Endothelial cell of umbilical vein (primary cell): Measurements from ENCODE around the gene SQOR. TPM values are rescaled to one million over a fixed set of nuclear protein-coding genes. Genes with fewer than 3 reads are reported as not detected.

Source experiments
- BruUV-seq: library from RNA; stranded (reverse); fragments of 400-500 nt; replicated peaks from 2 replicates; lab custom pipeline; 2021; lab: Mats Ljungman, UMichigan
- CTCF ChIA-PET: fragments of 300-600, 350-600 bp; sonication (Branson Sonifier 250); formaldehyde crosslinking; loops from one replicate; lab custom pipeline; 2021; ENCODE audit warnings: antibody characterized with exemption, inconsistent platforms; lab: Charles Lee
- POLR2A ChIA-PET: fragments of 300-600, 350-600 bp; sonication (Branson Sonifier 250); formaldehyde crosslinking; loops from one replicate; lab custom pipeline; 2021; ENCODE audit warnings: antibody characterized with exemption, inconsistent platforms; lab: Charles Lee
- DNase-seq: peaks from one replicate; pipeline ENCODE4 v3.0.0-alpha.2; 2011; ENCODE audit warnings: low read depth, low spot score
- FAIRE-seq: peaks from 2 replicates; lab custom pipeline; 2011; peaks lifted over from hg19 to GRCh38; lab: Jason Lieb, UNC
- H2AFZ ChIP-seq: 2 replicates; pipeline ENCODE4 v1.6.0; 2012; ENCODE audit warnings: low read depth, low read length, control low read depth, inconsistent platforms
- H3K27ac ChIP-seq: 2 replicates; pipeline ENCODE4 v1.5.1; 2011; ENCODE audit warnings: low read depth, mild to moderate bottlenecking, control low read depth, low read length, moderate library complexity; ENCODE audit not compliant: insufficient read depth
- H3K27me3 ChIP-seq, 2 experiments: 2 replicates each; pipeline versions ENCODE4 v1.6.0 to v1.6.1; 2011; ENCODE audit warnings: low read length in 2 of 2, mixed read lengths in 1 of 2; ENCODE audit not compliant: control insufficient read depth in 2 of 2, insufficient read depth in 2 of 2
- H3K36me3 ChIP-seq, 2 experiments: 2 replicates in 1 of 2; 3 replicates in 1 of 2; pipeline ENCODE4 v1.5.1; 2011; ENCODE audit warnings: low read length in 2 of 2, mild to moderate bottlenecking in 1 of 2, moderate library complexity in 1 of 2; ENCODE audit not compliant: control insufficient read depth in 2 of 2, insufficient read depth in 2 of 2; ENCODE audit errors: extremely low read depth in 1 of 2
- H3K4me1 ChIP-seq: 3 replicates; pipeline ENCODE4 v1.5.1; 2011; ENCODE audit warnings: mild to moderate bottlenecking, low read length; ENCODE audit not compliant: control insufficient read depth, insufficient read depth; ENCODE audit errors: extremely low read depth
- H3K4me2 ChIP-seq: 2 replicates; pipeline ENCODE4 v1.6.1; 2011; ENCODE audit warnings: low read length, control low read depth, mixed read lengths; ENCODE audit not compliant: insufficient read depth
- H3K4me3 ChIP-seq, 3 experiments: fragments of 200-600 bp in 1 of 3; sonication (generic), shearing (Covaris generic) in 1 of 3; replicated peaks in 1 of 3; 2 replicates each; pipeline ENCODE4 v1.5.1; 2011 to 2016; ENCODE audit warnings: control low read depth in 3 of 3, low read length in 3 of 3, mild to moderate bottlenecking in 2 of 3, inconsistent platforms in 1 of 3, low read depth in 1 of 3, moderate library complexity in 1 of 3; ENCODE audit not compliant: insufficient read depth in 1 of 3
- H3K79me2 ChIP-seq: 2 replicates; pipeline ENCODE4 v1.6.0; 2012; ENCODE audit warnings: low read length, inconsistent platforms; ENCODE audit not compliant: control insufficient read depth, insufficient read depth
- H3K9ac ChIP-seq: replicated peaks from 2 replicates; pipeline ENCODE3; 2011; ENCODE audit warnings: low read length, control low read depth; ENCODE audit not compliant: insufficient read depth; ENCODE audit errors: extremely low read depth
- H3K9me1 ChIP-seq: replicated peaks from 3 replicates; pipeline ENCODE4 v1.6.0; 2011; ENCODE audit warnings: mild to moderate bottlenecking, low read length; ENCODE audit not compliant: control insufficient read depth, insufficient read depth; ENCODE audit errors: extremely low read depth
- H3K9me3 ChIP-seq: replicated peaks from 2 replicates; pipeline ENCODE4 v1.5.1; 2012; ENCODE audit warnings: low read length, inconsistent platforms; ENCODE audit not compliant: control insufficient read depth, insufficient read depth
- H4K20me1 ChIP-seq: replicated peaks from 2 replicates; pipeline ENCODE3; 2011; ENCODE audit warnings: mild to moderate bottlenecking, low read length; ENCODE audit not compliant: control insufficient read depth, insufficient read depth; ENCODE audit errors: extremely low read depth
- EZH2 ChIP-seq: IDR thresholded peaks from 2 replicates; pipeline ENCODE4 v1.6.1; 2012; ENCODE audit warnings: borderline replicate concordance, low read depth, mild to moderate bottlenecking, moderate library complexity, low read length, inconsistent platforms; ENCODE audit not compliant: severe bottlenecking
- FOS ChIP-seq: IDR thresholded peaks from 2 replicates; pipeline ENCODE4 v1.6.1; 2011; ENCODE audit warnings: mild to moderate bottlenecking, low read length, moderate library complexity, borderline replicate concordance; ENCODE audit not compliant: insufficient read depth
- GATA2 ChIP-seq: IDR thresholded peaks from 2 replicates; pipeline ENCODE4 v1.7.0; 2011; ENCODE audit warnings: low read depth, mild to moderate bottlenecking, moderate library complexity, mixed read lengths, low read length; ENCODE audit not compliant: insufficient read length, insufficient read depth
- JUN ChIP-seq: IDR thresholded peaks from 2 replicates; pipeline ENCODE4 v1.6.1; 2011; ENCODE audit warnings: borderline replicate concordance, low read depth; ENCODE audit not compliant: insufficient read length, insufficient read depth
- MYC ChIP-seq: IDR thresholded peaks from one replicate; pipeline ENCODE4 v1.6.1; 2011; ENCODE audit warnings: mild to moderate bottlenecking, low read depth, low read length
- POLR2A ChIP-seq: IDR thresholded peaks from 2 replicates; pipeline ENCODE4 v1.6.1; 2012; ENCODE audit warnings: low read depth, mild to moderate bottlenecking, control low read depth, low read length
- POLR2AphosphoS5 ChIP-seq: IDR thresholded peaks from 2 replicates; pipeline ENCODE4 v1.6.1; 2012; ENCODE audit warnings: low read depth, mild to moderate bottlenecking, control low read depth, low read length, moderate library complexity; ENCODE audit not compliant: insufficient read depth
- dilution Hi-C: fragments of 300-500 bp; cut with MboI; formaldehyde crosslinking; loops from one replicate; pipeline ENCODE4 v1.15.0; 2019; ENCODE audit warnings: low sequenced_read_pairs; ENCODE audit not compliant: extremely low pct_ligation_motif_present
- intact Hi-C: fragments of 100-400 bp; cut with micrococcal nuclease; formaldehyde crosslinking; loops from one replicate; pipeline ENCODE4 v1.10.0; 2022
- polyA plus RNA-seq, 4 experiments: library from polyadenylated mRNA; depleted of rRNA in 3 of 4; stranded (reverse) in 3 of 4; unstranded in 1 of 4; fragments of >200 nt; gene quantifications; 2 replicates each; pipeline versions ENCODE4 v1.2.1 to v1.2.3, GENCODE V29; 2011 to 2012; ENCODE audit warnings: missing spikeins in 1 of 4
- total RNA-seq: library from RNA; stranded (reverse); gene quantifications from 2 replicates; pipeline ENCODE4 v1.2.3, GENCODE V29; 2021
- TF ChIP-seq, protein P1 (sequence below), 2 donors: IDR thresholded peaks; 1 replicate in 1 of 2; 2 replicates in 1 of 2; pipeline ENCODE4 v1.5.1; 2011; ENCODE audit warnings: low read length in 2 of 2, mild to moderate bottlenecking in 2 of 2, moderate library complexity in 2 of 2, control low read depth in 1 of 2, inconsistent platforms in 1 of 2, low read depth in 1 of 2; ENCODE audit not compliant: insufficient read depth in 1 of 2; ENCODE audit errors: extremely low read depth in 1 of 2
- TF ChIP-seq, protein P2 (sequence below): IDR thresholded peaks from 2 replicates; pipeline ENCODE4 v1.6.1; 2011; ENCODE audit not compliant: insufficient read depth, insufficient read length

Gene SQOR
- total and polyA plus RNA-seq, 2 donors (not counting 3 experiments of a cell fraction or from before 2014, with no cell fraction given) = 12.9 to 17.9 TPM

DNA sequence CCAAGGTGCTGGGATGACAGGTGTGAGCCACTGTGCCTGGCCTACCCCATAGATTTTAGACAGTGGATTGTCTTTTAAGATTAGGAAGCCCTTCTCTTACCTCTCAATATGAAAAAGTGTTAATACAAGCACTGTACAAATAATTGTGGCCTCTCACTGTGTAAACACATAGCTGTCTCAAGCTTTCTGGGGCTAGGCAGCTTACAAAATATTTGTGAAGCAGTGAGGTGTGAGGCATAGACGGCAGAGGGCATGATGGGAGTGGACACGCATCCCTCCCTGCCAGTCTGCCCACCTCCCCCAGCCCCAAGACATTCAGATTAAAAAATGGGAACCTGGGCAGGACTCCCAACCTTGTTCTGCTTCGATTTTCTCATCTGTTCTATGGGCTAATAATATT lies 34.6 kb downstream of the SQOR start:
- intact Hi-C loops = no loop called here
- no peak overlapping the region for H2AFZ ChIP-seq
- no peaks in the 10 kb centered on the region for H3K36me3 ChIP-seq
- H3K4me3 ChIP-seq = no peak overlapping the region
- no peak overlapping the region for H3K9ac ChIP-seq
- H3K9me3 ChIP-seq = no peaks in the 10 kb centered on the region
- ChIA-PET POLR2A (no interaction called here), CTCF (interaction anchor here (1.5 kb wide), 1 partner anchor 9 kb away, joined by 3 read pairs; no protein-coding TSS in a partner anchor)
- BruUV-seq = no TSS peak
- H3K79me2 ChIP-seq = no peaks in the 10 kb centered on the region
- dilution Hi-C loops = no loop called here
- no peaks in the 10 kb centered on the region for H3K27me3 ChIP-seq
- H3K27ac ChIP-seq = no peak overlapping the region
- H3K4me2 ChIP-seq = no peak overlapping the region
- peaks cover 9% of the 10 kb centered on the region for H3K4me1 ChIP-seq
- DNase-seq (no peak), FAIRE-seq (no peak)
- H3K9me1 ChIP-seq = no peaks in the 10 kb centered on the region
- no peaks in the 10 kb centered on the region for H4K20me1 ChIP-seq
- no peak for TF ChIP-seq MYC
- no peak for TF ChIP-seq POLR2AphosphoS5
- TF ChIP-seq GATA2 = no peak
- TF ChIP-seq, protein P1, sequence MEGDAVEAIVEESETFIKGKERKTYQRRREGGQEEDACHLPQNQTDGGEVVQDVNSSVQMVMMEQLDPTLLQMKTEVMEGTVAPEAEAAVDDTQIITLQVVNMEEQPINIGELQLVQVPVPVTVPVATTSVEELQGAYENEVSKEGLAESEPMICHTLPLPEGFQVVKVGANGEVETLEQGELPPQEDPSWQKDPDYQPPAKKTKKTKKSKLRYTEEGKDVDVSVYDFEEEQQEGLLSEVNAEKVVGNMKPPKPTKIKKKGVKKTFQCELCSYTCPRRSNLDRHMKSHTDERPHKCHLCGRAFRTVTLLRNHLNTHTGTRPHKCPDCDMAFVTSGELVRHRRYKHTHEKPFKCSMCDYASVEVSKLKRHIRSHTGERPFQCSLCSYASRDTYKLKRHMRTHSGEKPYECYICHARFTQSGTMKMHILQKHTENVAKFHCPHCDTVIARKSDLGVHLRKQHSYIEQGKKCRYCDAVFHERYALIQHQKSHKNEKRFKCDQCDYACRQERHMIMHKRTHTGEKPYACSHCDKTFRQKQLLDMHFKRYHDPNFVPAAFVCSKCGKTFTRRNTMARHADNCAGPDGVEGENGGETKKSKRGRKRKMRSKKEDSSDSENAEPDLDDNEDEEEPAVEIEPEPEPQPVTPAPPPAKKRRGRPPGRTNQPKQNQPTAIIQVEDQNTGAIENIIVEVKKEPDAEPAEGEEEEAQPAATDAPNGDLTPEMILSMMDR (IDR thresholded peaks at IDR 0.05; ENCODE audit: extremely low read depth in 1 of 2, insufficient read depth in 1 of 2, low read depth in 1 of 2, low read length in 2 of 2) = no peak
- TF ChIP-seq EZH2 = no peak
- TF ChIP-seq JUN = no peak
- TF ChIP-seq, protein P2, sequence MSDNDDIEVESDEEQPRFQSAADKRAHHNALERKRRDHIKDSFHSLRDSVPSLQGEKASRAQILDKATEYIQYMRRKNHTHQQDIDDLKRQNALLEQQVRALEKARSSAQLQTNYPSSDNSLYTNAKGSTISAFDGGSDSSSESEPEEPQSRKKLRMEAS = no peak
- no peak for TF ChIP-seq POLR2A
- TF ChIP-seq FOS = no peak
